ENCODE measurements around the gene SEMA5B. TPM values are rescaled to one million over a fixed set of nuclear protein-coding genes. Genes with fewer than 3 reads are reported as not detected.

Gene SEMA5B
- total RNA-seq, 1 donor from 2014 or later, result 5.2 TPM

- no peak for DNase-seq (ENCODE audit: missing footprints)
- intact Hi-C loops (cut with DNase I), result loop anchor here (5.0 kb wide), 2 partner anchors 37 to 43 kb away; partner anchors contain the start of gene SEMA5B
- ATAC-seq, result no peak
Measured at GRCh38 chr3:122984650-122985049, 42.9 kb downstream of the SEMA5B start.

DNA sequence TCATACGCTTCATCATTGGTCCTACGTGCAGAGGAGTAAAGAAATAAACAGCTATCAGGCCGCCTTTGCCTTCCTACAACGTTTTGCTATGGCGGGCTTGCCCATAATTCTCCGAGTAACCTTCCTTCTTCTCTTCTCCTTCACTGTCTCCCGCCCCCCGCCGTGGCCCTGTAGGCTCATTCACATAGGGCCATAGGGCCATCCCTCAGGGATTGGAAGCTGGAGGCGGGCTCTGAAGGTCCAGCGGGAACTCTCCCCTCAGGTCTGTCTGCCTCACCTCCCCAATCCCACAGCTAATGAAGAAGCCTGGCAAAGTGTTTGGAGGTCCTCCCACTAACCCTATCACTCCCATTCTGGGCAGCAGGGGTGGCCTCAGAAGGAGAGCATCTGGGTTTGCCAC lies 43.6 kb downstream of the SEMA5B start:
- intact Hi-C loops (cut with DNase I), result loop anchor here (5.0 kb wide), 2 partner anchors 37 to 43 kb away; partner anchors contain the start of gene SEMA5B
- no peak for DNase-seq (ENCODE audit: missing footprints)
- ATAC-seq, result no peak

DNA sequence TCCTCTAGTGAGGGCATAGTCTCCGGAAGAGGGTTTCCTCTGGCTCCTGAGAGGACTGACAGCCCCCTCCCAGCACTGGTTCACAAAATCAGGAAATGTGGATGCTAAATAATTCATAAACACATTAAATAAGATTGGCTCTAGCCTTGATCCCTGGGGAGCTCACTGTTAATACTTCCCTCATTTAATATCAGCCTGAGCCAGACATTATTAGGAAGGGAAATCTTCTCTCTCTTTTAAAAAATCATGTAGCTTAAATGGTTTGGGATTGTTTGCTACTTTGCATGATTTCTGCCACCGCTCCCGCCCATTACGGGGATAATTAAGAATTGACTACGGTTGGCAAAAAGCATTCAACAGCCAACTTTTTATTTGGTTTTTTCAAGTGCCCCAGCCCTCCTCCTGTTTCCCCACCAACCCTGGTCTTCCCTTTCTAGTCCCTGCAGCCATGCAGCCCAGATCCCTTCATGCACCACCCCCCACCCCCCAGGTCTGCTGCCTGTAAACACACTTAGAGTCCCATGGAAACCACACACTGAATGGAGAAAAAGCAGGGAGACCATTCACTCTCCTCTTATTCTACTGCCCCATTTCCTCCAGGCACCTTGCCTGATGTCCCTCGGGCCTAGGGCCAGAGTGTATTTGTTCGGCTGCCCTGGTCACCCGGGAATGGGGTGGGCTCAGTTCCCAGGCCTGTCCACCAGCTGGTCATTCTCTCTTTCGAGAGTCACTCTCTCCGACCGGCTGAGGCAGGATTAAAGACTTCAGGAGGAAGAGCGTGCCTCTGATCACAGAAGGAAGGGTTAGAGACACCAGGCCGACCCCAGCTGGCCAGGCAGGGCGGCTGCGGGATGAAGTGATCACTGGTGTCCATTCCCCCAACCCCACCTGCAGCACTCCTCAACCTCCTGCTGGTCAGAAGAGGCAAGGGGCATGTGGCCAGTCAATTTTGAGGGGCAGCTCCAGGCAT lies 45.1 kb downstream of the SEMA5B start:
- ATAC-seq, result peak; percentile 23
- intact Hi-C loops (cut with DNase I), result loop anchor here (5.0 kb wide), 2 partner anchors 35 to 45 kb away; partner anchors contain the start of gene SEMA5B

DNA sequence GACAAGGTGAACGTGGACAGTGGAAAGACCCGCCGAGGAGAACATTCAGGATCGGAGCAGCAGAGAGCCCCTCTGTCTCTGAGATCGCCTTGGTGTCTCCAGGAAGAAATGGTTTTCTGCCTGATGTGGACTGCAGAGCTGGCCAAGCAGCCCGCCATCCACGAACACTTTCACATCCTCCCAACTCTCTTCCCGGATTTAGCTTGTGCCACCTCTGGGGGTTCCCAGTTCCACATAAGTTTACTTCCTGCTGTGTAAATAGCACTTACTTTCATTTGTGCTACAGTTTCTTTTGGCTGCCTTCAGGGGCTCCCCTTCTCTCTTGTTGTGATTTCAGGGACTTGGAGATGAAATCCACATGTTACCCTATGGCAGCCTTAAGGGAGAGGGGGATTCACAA lies 48.4 kb downstream of the SEMA5B start:
- intact Hi-C loops (cut with DNase I), result no loop called here
- DNase-seq (ENCODE audit: missing footprints), result no peak
- ATAC-seq, result no peak

More for the DNA sequence above, 45.1 kb downstream of the SEMA5B start:
- DNase-seq (ENCODE audit: missing footprints), result no peak

- no peak for DNase-seq (ENCODE audit: missing footprints)
- ATAC-seq, result no peak
- intact Hi-C loops (cut with DNase I), result no loop called here
Measured at GRCh38 chr3:122978569-122978968, 49.0 kb downstream of the SEMA5B start.

- DNase-seq (ENCODE audit: missing footprints) (no peak), ATAC-seq (peak; percentile 25)
- intact Hi-C loops (cut with DNase I), result no loop called here
Measured at GRCh38 chr3:122977746-122978466, 49.7 kb downstream of the SEMA5B start.

DNA sequence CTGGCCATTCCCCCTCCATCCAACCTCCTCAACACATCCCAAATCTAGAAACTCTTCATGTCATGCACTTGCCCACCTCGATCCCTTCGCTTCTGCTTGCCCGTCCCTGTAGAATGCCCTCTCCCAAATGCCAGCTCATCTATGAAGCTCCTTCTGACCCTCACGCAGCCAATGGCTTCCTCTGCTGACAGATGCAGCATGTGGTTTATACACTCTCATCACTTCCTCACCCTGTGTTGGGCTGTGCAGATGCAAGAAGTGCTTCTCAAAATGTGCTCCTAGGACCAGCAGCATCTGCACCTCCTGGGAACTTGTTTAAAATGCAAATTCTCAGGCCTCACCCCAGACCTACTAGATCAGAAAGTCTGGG lies 51.7 kb downstream of the SEMA5B start:
- intact Hi-C loops (cut with DNase I), result loop anchor here (2.0 kb wide), 1 partner anchor 17 kb away; no protein-coding TSS in a partner anchor
- DNase-seq (ENCODE audit: missing footprints) (no peak), ATAC-seq (no peak)

- no peak for ATAC-seq
- intact Hi-C loops (cut with DNase I), result loop anchor here (2.0 kb wide), 1 partner anchor 17 kb away; no protein-coding TSS in a partner anchor
- no peak for DNase-seq (ENCODE audit: missing footprints)
Measured at GRCh38 chr3:122975163-122975923, 52.2 kb downstream of the SEMA5B start.

- DNase-seq (ENCODE audit: missing footprints), result no peak
- intact Hi-C loops (cut with DNase I), result loop anchor here (2.0 kb wide), 1 partner anchor 16 kb away; no protein-coding TSS in a partner anchor
- peak; percentile 57 for ATAC-seq
Measured at GRCh38 chr3:122974764-122975162, 52.8 kb downstream of the SEMA5B start.

GRCh38 chr3:122973893-122974615 lies 53.5 kb downstream of the SEMA5B start:
- intact Hi-C loops (cut with DNase I), result loop anchor here (2.0 kb wide), 1 partner anchor 15 kb away; no protein-coding TSS in a partner anchor
- no peak for DNase-seq (ENCODE audit: missing footprints)
- peak; percentile 39 for ATAC-seq

DNA sequence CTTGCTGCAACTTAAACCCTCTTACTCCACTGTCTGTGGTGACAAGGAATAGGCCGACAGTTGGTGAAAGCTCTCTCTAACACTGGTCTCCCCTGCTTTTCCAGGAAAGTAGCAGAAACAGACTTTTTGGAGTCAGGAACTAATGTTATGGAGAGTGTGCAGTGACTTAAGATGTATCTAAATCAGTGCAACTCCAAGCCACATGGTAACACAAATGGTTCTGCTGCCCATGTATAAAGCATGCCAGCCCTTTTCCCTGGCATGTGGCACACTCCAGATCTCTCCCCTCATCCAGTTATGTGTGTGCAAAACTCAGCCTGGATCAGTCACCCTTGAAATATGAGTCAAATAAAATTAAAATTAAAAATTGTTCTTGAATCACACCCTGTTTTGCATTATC lies 55.4 kb downstream of the SEMA5B start:
- no peak for DNase-seq (ENCODE audit: missing footprints)
- no peak for ATAC-seq
- intact Hi-C loops (cut with DNase I), result no loop called here

DNA sequence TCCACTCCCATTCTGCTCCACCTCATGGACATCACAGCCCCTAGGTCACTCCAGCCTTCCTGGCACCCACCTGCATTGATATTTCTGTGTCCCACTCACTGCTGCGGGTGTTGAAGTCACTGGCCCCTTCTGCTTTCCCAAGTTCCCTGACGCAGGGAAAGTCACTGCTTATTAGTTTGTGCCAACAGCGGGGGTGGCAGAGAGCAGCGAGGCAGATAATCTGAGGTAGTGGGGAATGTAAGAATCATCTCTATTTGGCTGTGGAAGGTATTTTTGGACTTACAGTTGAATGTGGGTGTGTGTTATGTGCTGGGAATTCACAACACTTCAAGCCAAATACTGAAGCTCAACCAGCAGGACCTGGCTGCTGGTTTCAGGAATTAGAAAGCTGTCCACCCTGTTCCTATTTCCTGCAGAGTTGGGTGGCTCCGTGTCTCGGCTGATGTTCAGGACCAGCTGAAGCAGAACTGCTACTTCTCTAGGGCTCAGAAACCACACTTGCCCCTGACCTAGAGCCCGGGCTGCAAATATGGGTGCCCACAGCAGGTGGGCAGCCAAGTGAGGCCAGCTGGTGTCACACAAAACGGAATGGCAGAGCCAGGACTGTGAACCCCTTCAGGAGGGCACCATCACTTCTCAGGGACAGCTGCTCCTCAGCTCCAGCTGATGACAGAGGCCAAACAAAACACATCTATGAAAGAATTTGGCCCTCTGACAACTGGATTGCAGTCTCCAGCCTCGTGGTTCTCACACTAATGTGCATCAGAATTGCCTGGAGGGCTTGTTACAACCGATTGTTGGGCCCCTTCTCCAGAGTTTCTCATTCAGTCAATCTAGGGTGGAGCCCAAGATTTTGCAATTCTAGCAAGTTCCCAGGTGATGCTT lies 57.7 kb downstream of the SEMA5B start:
- intact Hi-C loops (cut with DNase I), result no loop called here
- no peak for DNase-seq (ENCODE audit: missing footprints)

DNA sequence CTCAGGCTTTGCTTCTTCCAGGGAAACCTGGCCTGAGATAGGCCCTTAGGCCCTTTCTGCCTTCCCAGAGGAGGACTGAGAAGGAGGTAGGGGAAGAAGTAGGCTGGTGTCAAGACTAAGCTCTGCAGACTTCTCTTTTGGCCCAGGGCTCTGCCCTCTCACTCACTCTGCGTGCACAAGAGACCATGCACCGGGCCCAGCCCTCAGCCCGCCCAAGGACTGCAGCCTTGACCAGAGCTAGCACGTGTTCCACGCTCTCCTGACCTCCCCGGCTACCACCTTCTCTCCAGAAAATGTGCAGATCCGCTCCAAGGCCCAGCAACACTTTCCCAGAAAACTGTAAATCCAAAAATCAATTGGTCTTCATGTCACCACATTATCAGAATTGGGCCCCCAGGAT lies 59.8 kb downstream of the SEMA5B start:
- intact Hi-C loops (cut with DNase I), result no loop called here
- no peak for DNase-seq (ENCODE audit: missing footprints)
- ATAC-seq, result no peak

More for the DNA sequence above, 57.7 kb downstream of the SEMA5B start:
- peak; percentile 59 for ATAC-seq

DNA sequence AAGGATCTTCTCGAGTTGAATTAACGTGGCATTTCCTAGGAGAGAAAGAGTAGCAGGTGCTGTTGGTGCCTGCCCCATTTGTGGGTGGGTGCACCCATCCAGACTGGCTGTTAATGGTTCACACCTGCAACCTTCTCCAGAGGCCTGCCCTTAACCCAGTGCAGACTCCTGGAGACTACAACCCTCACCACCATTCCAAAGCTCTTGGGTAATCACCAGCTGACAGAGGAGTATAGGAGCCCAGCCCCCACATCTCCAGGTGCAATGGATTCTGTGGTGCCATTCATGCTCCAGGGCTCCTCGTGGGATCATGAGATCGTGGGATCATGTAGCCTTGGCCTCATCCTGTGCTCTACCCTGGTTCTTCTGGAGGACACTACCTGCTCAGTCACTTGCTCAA lies 60.2 kb downstream of the SEMA5B start:
- ATAC-seq (no peak), DNase-seq (ENCODE audit: missing footprints) (no peak)
- intact Hi-C loops (cut with DNase I), result no loop called here

GRCh38 chr3:122966045-122966444 lies 61.5 kb downstream of the SEMA5B start:
- ATAC-seq (no peak), DNase-seq (ENCODE audit: missing footprints) (no peak)
- intact Hi-C loops (cut with DNase I), result no loop called here

GRCh38 chr3:122964811-122965210 lies 62.8 kb downstream of the SEMA5B start:
- intact Hi-C loops (cut with DNase I), result no loop called here
- no peak for ATAC-seq
- DNase-seq (ENCODE audit: missing footprints), result no peak

- ATAC-seq (no peak), DNase-seq (ENCODE audit: missing footprints) (no peak)
- intact Hi-C loops (cut with DNase I), result no loop called here
Measured at GRCh38 chr3:122962149-122962548, 65.4 kb downstream of the SEMA5B start.
